K562 (cell line): Measurements from ENCODE around the gene ATAD3C. TPM values are rescaled to one million over a fixed set of nuclear protein-coding genes. Genes with fewer than 3 reads are reported as not detected.
A peak's percentile ranks its signal among the peaks of the same experiment; 100 is the strongest.

Experiments
- BCOR ChIP-seq: fragments of 450-650 bp; IDR thresholded peaks from 2 replicates; pipeline ENCODE4 v1.6.1; 2016
- BRF1 ChIP-seq: IDR thresholded peaks from 3 replicates; pipeline ENCODE4 v1.6.1; 2011; ENCODE audit warnings: borderline replicate concordance, mild to moderate bottlenecking; ENCODE audit not compliant: insufficient read length; ENCODE audit errors: extremely low read depth
- FOXJ3 ChIP-seq: sonication (generic); formaldehyde crosslinking; IDR thresholded peaks from 2 replicates; pipeline ENCODE4 v1.4.0; 2020; ENCODE audit warnings: mild to moderate bottlenecking, missing genetic modification reagents
- FOXP1 ChIP-seq: sonication (generic); formaldehyde crosslinking; IDR thresholded peaks from 2 replicates; pipeline ENCODE4 v1.8.0; 2022; ENCODE audit warnings: mild to moderate bottlenecking, missing genetic modification reagents
- KDM4B ChIP-seq, 2 experiments: fragments of 450-650 bp in 1 of 2; sonication (generic) in 1 of 2; IDR thresholded peaks; 2 replicates each; pipeline ENCODE4 v1.6.1; 2016 to 2017; ENCODE audit warnings: borderline replicate concordance in 2 of 2, antibody characterized with exemption in 1 of 2, low read depth in 1 of 2, mild to moderate bottlenecking in 1 of 2
- OTX1 ChIP-seq: fragments of 450-650 bp; formaldehyde crosslinking; IDR thresholded peaks from 2 replicates; pipeline ENCODE4 v1.4.0; 2022; ENCODE audit warnings: mild to moderate bottlenecking
- TAF7 ChIP-seq: fragments of 450-650 bp; IDR thresholded peaks from 2 replicates; pipeline ENCODE4 v1.6.1; 2016; ENCODE audit warnings: missing genetic modification characterization, missing compliant biosample characterization
- ZFX ChIP-seq: sonication (generic); formaldehyde crosslinking; IDR thresholded peaks from 2 replicates; pipeline ENCODE4 v1.8.0; 2022; ENCODE audit warnings: mild to moderate bottlenecking, missing genetic modification reagents, moderate library complexity
- ZNF146 ChIP-seq: IDR thresholded peaks from one replicate; pipeline ENCODE4 v1.6.1; 2018; ENCODE audit warnings: missing compliant biosample characterization; ENCODE audit not compliant: unreplicated experiment
- ZNF311 ChIP-seq: fragments of 250-450 bp; sonication (Bioruptor Pico); IDR thresholded peaks from 2 replicates; pipeline ENCODE4 v1.4.0; 2020; ENCODE audit warnings: mild to moderate bottlenecking, moderate library complexity
- ZNF316 ChIP-seq: fragments of 450-650 bp; IDR thresholded peaks from 2 replicates; pipeline ENCODE4 v1.6.1; 2016
- ZNF589 ChIP-seq: fragments of 200-800 bp; sonication (Bioruptor generic); IDR thresholded peaks from 2 replicates; pipeline ENCODE4 v1.6.1; 2016; ENCODE audit warnings: low read depth, missing genetic modification characterization, missing compliant biosample characterization
- ZNF695 ChIP-seq: fragments of 450-650 bp; formaldehyde crosslinking; IDR thresholded peaks from 2 replicates; pipeline ENCODE4 v1.4.0; 2020; ENCODE audit warnings: mild to moderate bottlenecking, moderate library complexity
- ZNF707 ChIP-seq: fragments of 250-450 bp; sonication (Bioruptor Pico); conservative IDR thresholded peaks from 2 replicates; pipeline ENCODE4 v1.8.0; 2022; ENCODE audit warnings: inconsistent platforms, mild to moderate bottlenecking, moderate library complexity
- polyA plus RNA-seq, 8 experiments: library from polyadenylated mRNA; depleted of rRNA in 4 of 8; stranded (reverse) in 5 of 8; unstranded in 3 of 8; fragments of >200 nt; fragmentation: Nextera tagmentation in 2 of 8; fragmentation: Illumina TruSeq in 1 of 8; extraction: Ambion mirVana in 2 of 8; extraction: Trizol in 1 of 8; gene quantifications; 2 replicates each; pipeline versions ENCODE4 v1.2.1 to v1.2.3, GENCODE V29; 2011 to 2014; ENCODE audit warnings: inconsistent platforms in 1 of 8, missing spikeins in 1 of 8
- total RNA-seq, 7 experiments: library from RNA; depleted of rRNA in 6 of 7; stranded (reverse); fragments of >200 nt in 6 of 7; fragmentation: Illumina TruSeq in 2 of 7; extraction: Trizol in 2 of 7; gene quantifications; 2 replicates each; pipeline versions ENCODE4 v1.2.1 to v1.2.3, GENCODE V29; 2011 to 2021; ENCODE audit warnings: low replicate concordance in 1 of 7
- TF ChIP-seq, protein P1 (sequence below): fragments of 450-650 bp; formaldehyde crosslinking; IDR thresholded peaks from 2 replicates; pipeline ENCODE4 v1.4.0; 2020; ENCODE audit warnings: mild to moderate bottlenecking
- TF ChIP-seq, protein P2 (sequence below): sonication (generic); formaldehyde crosslinking; IDR thresholded peaks from 2 replicates; pipeline ENCODE4 v1.8.1; 2022; ENCODE audit warnings: missing genetic modification reagents
- TF ChIP-seq, protein P3 (sequence below): fragments of 250-450 bp; sonication (Bioruptor Pico); IDR thresholded peaks from 2 replicates; pipeline ENCODE4 v1.6.1; 2021; ENCODE audit warnings: mild to moderate bottlenecking
- TF ChIP-seq, protein P4 (sequence below), 2 experiments: fragments of 250-450 bp in 1 of 2; fragments of 450-650 bp in 1 of 2; sonication (Bioruptor Pico) in 1 of 2; IDR thresholded peaks; 2 replicates each; pipeline versions ENCODE4 v1.6.1 to v1.8.0; 2016 to 2021; ENCODE audit warnings: mild to moderate bottlenecking in 2 of 2, moderate library complexity in 2 of 2, missing compliant biosample characterization in 1 of 2, missing genetic modification characterization in 1 of 2
- TF ChIP-seq, protein P5 (sequence below): fragments of 250-450 bp; sonication (Bioruptor Pico); IDR thresholded peaks from 2 replicates; pipeline ENCODE4 v1.8.0; 2021; ENCODE audit warnings: borderline replicate concordance, mild to moderate bottlenecking, moderate library complexity; ENCODE audit not compliant: poor library complexity, severe bottlenecking
- TF ChIP-seq, protein P6 (sequence below), 2 experiments: fragments of 450-650 bp in 1 of 2; sonication (generic) in 1 of 2; formaldehyde crosslinking; conservative IDR thresholded peaks; 2 replicates each; pipeline versions ENCODE4 v1.4.0 to v1.8.1; 2020 to 2022; ENCODE audit warnings: mild to moderate bottlenecking in 1 of 2, missing genetic modification reagents in 1 of 2
- TF ChIP-seq, protein P7 (sequence below): fragments of 250-450 bp; sonication (Bioruptor Pico); IDR thresholded peaks from 2 replicates; pipeline ENCODE4 v1.5.0; 2022; ENCODE audit warnings: mild to moderate bottlenecking

The ATAD3C gene
- total and polyA plus RNA-seq, 9 of the 15 experiments (the other 6 are each of a cell fraction or from before 2014, with no cell fraction given): 0.03 to 0.18 TPM; not detected in 7

DNA sequence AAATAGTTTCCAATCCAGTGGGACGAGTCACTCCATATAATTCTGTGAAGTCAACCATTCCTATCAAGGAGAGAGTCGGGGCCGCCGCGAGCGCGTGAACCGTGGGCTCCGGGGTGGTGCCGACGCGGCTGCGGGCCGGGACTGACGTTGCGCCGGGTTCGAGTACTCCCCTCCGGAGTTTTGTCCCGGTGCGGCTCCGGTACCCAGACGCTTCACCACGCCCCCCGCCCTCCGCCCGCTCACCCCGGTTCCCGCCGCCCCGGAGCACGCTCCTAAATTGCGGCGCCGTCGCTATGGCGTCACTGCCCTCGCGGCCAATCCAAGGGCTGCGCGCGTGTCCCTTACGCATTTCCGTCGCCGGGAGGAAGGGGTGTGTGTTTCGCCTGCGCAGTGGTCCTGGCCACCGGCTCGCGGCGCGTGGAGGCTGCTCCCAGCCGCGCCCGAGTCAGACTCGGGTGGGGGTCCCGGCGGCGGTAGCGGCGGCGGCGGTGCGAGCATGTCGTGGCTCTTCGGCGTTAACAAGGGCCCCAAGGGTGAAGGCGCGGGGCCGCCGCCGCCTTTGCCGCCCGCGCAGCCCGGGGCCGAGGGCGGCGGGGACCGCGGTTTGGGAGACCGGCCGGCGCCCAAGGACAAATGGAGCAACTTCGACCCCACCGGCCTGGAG lies 22.0 kb downstream of the ATAD3C start, which contains the start of gene ATAD3B (continued):
- TF ChIP-seq, protein P1, sequence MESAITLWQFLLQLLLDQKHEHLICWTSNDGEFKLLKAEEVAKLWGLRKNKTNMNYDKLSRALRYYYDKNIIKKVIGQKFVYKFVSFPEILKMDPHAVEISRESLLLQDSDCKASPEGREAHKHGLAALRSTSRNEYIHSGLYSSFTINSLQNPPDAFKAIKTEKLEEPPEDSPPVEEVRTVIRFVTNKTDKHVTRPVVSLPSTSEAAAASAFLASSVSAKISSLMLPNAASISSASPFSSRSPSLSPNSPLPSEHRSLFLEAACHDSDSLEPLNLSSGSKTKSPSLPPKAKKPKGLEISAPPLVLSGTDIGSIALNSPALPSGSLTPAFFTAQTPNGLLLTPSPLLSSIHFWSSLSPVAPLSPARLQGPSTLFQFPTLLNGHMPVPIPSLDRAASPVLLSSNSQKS (CRISPR knock-in tag): no peak
- TF ChIP-seq ZNF695: no peak
- no peak for TF ChIP-seq BRF1
- peak; percentile 38; the same call in 1 of the 2 replicates for TF ChIP-seq OTX1 (CRISPR knock-in tag)
- no peak for TF ChIP-seq TAF7
- TF ChIP-seq, protein P2, sequence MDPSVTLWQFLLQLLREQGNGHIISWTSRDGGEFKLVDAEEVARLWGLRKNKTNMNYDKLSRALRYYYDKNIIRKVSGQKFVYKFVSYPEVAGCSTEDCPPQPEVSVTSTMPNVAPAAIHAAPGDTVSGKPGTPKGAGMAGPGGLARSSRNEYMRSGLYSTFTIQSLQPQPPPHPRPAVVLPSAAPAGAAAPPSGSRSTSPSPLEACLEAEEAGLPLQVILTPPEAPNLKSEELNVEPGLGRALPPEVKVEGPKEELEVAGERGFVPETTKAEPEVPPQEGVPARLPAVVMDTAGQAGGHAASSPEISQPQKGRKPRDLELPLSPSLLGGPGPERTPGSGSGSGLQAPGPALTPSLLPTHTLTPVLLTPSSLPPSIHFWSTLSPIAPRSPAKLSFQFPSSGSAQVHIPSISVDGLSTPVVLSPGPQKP (CRISPR knock-in tag): no peak
- TF ChIP-seq BCOR: no peak
- TF ChIP-seq, protein P3, sequence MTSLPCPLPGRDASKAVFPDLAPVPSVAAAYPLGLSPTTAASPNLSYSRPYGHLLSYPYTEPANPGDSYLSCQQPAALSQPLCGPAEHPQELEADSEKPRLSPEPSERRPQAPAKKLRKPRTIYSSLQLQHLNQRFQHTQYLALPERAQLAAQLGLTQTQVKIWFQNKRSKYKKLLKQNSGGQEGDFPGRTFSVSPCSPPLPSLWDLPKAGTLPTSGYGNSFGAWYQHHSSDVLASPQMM (CRISPR knock-in tag): no peak
- TF ChIP-seq, protein P4, sequence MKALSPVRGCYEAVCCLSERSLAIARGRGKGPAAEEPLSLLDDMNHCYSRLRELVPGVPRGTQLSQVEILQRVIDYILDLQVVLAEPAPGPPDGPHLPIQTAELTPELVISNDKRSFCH (CRISPR knock-in tag; IDR thresholded peaks at IDR 0.05): no peak
- TF ChIP-seq, protein P4 (tag; IDR thresholded peaks at IDR 0.05): no peak
- TF ChIP-seq ZFX (CRISPR knock-in tag): no peak
- no peak for TF ChIP-seq FOXJ3 (CRISPR knock-in tag)
- TF ChIP-seq, protein P5, sequence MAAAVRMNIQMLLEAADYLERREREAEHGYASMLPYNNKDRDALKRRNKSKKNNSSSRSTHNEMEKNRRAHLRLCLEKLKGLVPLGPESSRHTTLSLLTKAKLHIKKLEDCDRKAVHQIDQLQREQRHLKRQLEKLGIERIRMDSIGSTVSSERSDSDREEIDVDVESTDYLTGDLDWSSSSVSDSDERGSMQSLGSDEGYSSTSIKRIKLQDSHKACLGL: peak; percentile 77
- TF ChIP-seq ZNF707 (CRISPR knock-in tag): no peak
- peak in 1 of 2 experiments; percentile 83; a peak in 2 of 4 replicates for TF ChIP-seq KDM4B (IDR thresholded peaks at IDR 0.05; ENCODE audit: borderline replicate concordance in 2 of 2, low read depth in 1 of 2)
- TF ChIP-seq ZNF311: no peak
- TF ChIP-seq, protein P6, sequence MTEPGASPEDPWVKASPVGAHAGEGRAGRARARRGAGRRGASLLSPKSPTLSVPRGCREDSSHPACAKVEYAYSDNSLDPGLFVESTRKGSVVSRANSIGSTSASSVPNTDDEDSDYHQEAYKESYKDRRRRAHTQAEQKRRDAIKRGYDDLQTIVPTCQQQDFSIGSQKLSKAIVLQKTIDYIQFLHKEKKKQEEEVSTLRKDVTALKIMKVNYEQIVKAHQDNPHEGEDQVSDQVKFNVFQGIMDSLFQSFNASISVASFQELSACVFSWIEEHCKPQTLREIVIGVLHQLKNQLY (CRISPR knock-in tag; conservative IDR thresholded peaks at IDR 0.05): no peak
- TF ChIP-seq, protein P7, sequence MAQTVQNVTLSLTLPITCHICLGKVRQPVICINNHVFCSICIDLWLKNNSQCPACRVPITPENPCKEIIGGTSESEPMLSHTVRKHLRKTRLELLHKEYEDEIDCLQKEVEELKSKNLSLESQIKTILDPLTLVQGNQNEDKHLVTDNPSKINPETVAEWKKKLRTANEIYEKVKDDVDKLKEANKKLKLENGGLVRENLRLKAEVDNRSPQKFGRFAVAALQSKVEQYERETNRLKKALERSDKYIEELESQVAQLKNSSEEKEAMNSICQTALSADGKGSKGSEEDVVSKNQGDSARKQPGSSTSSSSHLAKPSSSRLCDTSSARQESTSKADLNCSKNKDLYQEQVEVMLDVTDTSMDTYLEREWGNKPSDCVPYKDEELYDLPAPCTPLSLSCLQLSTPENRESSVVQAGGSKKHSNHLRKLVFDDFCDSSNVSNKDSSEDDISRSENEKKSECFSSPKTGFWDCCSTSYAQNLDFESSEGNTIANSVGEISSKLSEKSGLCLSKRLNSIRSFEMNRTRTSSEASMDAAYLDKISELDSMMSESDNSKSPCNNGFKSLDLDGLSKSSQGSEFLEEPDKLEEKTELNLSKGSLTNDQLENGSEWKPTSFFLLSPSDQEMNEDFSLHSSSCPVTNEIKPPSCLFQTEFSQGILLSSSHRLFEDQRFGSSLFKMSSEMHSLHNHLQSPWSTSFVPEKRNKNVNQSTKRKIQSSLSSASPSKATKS (CRISPR knock-in tag): no peak
- TF ChIP-seq ZNF316: no peak
- TF ChIP-seq FOXP1 (CRISPR knock-in tag): no peak; the same call in 1 of the 2 replicates
- TF ChIP-seq ZNF589: no peak
- TF ChIP-seq ZNF146 (CRISPR knock-in tag): peak; percentile 18
